SK-N-MC (cell line): Measurements from ENCODE around the gene SLC3A2.

Source experiments
- EZH2 ChIP-seq: fragments of 200-600 bp; sonication (generic); IDR thresholded peaks from one replicate; pipeline ENCODE4 v1.6.1; 2017; ENCODE audit warnings: antibody characterized with exemption
- FOXP2 ChIP-seq: optimal IDR thresholded peaks from 2 replicates; pipeline ENCODE3; 2011; ENCODE audit warnings: mild to moderate bottlenecking, moderate library complexity; ENCODE audit not compliant: insufficient read depth; ENCODE audit errors: extremely low read length, control extremely low read depth
- POLR2AphosphoS5 ChIP-seq: IDR thresholded peaks from 2 replicates; pipeline ENCODE4 v1.6.1; 2012; ENCODE audit warnings: mild to moderate bottlenecking, low read depth, low read length, borderline replicate concordance

DNA sequence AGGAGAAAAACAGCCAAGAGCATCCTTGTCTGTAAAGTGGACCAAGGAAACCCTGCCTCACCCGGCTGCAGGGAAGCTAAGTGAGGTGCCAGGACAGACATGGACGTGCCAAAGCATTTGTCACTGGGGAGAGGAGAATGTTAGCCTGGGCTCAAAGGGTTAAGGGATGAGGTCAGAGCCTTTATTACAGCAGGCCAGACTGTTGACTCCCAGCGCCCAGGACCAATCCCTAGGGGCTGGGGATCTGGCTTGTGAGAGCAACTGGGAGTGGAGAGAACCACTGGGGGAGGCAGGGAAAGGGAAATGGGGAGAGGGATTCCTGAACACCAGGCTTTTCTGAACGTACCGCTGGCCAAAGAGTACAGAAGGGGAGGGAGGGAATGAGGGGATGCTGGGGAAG lies 37.8 kb downstream of the SLC3A2 start:
- TF ChIP-seq EZH2 (no peak), POLR2AphosphoS5 (no peak), FOXP2 (no peak)
